HepG2 (cell line): Measurements from ENCODE around the gene CLCA2. TPM values are rescaled to one million over a fixed set of nuclear protein-coding genes. Genes with fewer than 3 reads are reported as not detected.

Source experiments
- ATAC-seq: fragments of 200-7000 bp; cut with Tn5 transposase; 3 replicates; pipeline ENCODE4 v1.9.1; 2020; ENCODE audit warnings: mild to moderate bottlenecking, moderate library complexity
- BruUV-seq: library from RNA; stranded (reverse); fragments of 400-500 nt; replicated peaks from 2 replicates; lab custom pipeline; 2021; lab: Mats Ljungman, UMichigan
- CTCF ChIA-PET: fragments of 300-600 bp; formaldehyde crosslinking; extraction: SDS; loops from one replicate; lab custom pipeline; 2021; ENCODE audit warnings: low total read pairs, inconsistent platforms, low intra/inter-chr PET ratio; lab: Yijun Ruan, JAX
- POLR2A ChIA-PET: fragments of 350-600 bp; sonication (Branson Sonifier 250); formaldehyde crosslinking; loops from one replicate; lab custom pipeline; 2020; ENCODE audit warnings: antibody characterized with exemption, inconsistent platforms; lab: Yijun Ruan, JAX
- DNase-seq: peaks from one replicate; pipeline ENCODE4 v3.0.0-alpha.2; 2015; ENCODE audit warnings: low spot score
- FAIRE-seq: peaks from 3 replicates; lab custom pipeline; 2011; peaks lifted over from hg19 to GRCh38; lab: Jason Lieb, UNC
- H2AFZ ChIP-seq: one replicate; pipeline ENCODE4 v1.6.1; 2011; ENCODE audit warnings: low read length, inconsistent platforms
- H3K27ac ChIP-seq: fragments of 300-600 bp; 3 replicates; pipeline ENCODE4 v1.8.0; 2011; ENCODE audit warnings: mixed run types, mild to moderate bottlenecking, mixed read lengths, low read length, inconsistent platforms; ENCODE audit not compliant: insufficient read depth; ENCODE audit errors: extremely low read length
- H3K27me3 ChIP-seq, 2 experiments: fragments of 200-600 bp in 1 of 2; 2 replicates in 1 of 2; 3 replicates in 1 of 2; pipeline versions ENCODE4 v1.6.0 to v1.8.0; 2011; ENCODE audit warnings: low read length in 2 of 2, mild to moderate bottlenecking in 2 of 2, moderate library complexity in 2 of 2, inconsistent platforms in 1 of 2; ENCODE audit not compliant: insufficient read depth in 2 of 2, control insufficient read depth in 1 of 2
- H3K36me3 ChIP-seq, 2 experiments: fragments of 200-600 bp in 1 of 2; replicated peaks in 1 of 2; 2 replicates in 1 of 2; 3 replicates in 1 of 2; pipeline versions ENCODE4 v1.5.1 to v1.8.0; 2011; ENCODE audit warnings: low read length in 2 of 2, inconsistent platforms in 1 of 2; ENCODE audit not compliant: insufficient read depth in 2 of 2, control insufficient read depth in 1 of 2
- H3K4me1 ChIP-seq: 2 replicates; pipeline ENCODE4 v1.5.1; 2012; ENCODE audit warnings: low read length, inconsistent platforms; ENCODE audit not compliant: insufficient read depth
- H3K4me2 ChIP-seq: 2 replicates; pipeline ENCODE4 v1.6.0; 2011; ENCODE audit warnings: low read depth, low read length, inconsistent platforms
- H3K4me3 ChIP-seq, 3 experiments: fragments of 200-600 bp in 1 of 3; sonication (generic), shearing (Covaris generic) in 1 of 3; replicated peaks in 1 of 3; 2 replicates each; pipeline ENCODE4 v1.5.1; 2011 to 2016; ENCODE audit warnings: low read length in 3 of 3, inconsistent platforms in 2 of 3, low read depth in 2 of 3, mild to moderate bottlenecking in 2 of 3, control low read depth in 1 of 3, mixed read lengths in 1 of 3; ENCODE audit not compliant: insufficient read depth in 1 of 3
- H3K79me2 ChIP-seq: one replicate; pipeline ENCODE4 v1.6.1; 2011; ENCODE audit warnings: low read length, inconsistent platforms; ENCODE audit not compliant: insufficient read depth
- H3K9ac ChIP-seq: 2 replicates; pipeline ENCODE4 v1.6.0; 2011; ENCODE audit warnings: mild to moderate bottlenecking, low read depth, low read length, inconsistent platforms; ENCODE audit not compliant: insufficient read depth
- H3K9me3 ChIP-seq: 2 replicates; pipeline ENCODE4 v1.5.1; 2012; ENCODE audit warnings: mild to moderate bottlenecking, low read length
- H4K20me1 ChIP-seq: 2 replicates; pipeline ENCODE4 v1.6.0; 2011; ENCODE audit warnings: inconsistent platforms, mild to moderate bottlenecking, low read length, moderate library complexity; ENCODE audit not compliant: insufficient read depth
- CENPT ChIP-seq: sonication (generic); formaldehyde crosslinking; IDR thresholded peaks from 2 replicates; pipeline ENCODE4 v1.8.0; 2022; ENCODE audit warnings: low read depth, mild to moderate bottlenecking, moderate library complexity, missing genetic modification reagents
- KLF16 ChIP-seq, 2 experiments: sonication (generic) in 1 of 2; formaldehyde crosslinking in 1 of 2; IDR thresholded peaks; 2 replicates each; pipeline versions ENCODE4 v1.6.1 to v1.8.0; 2016 to 2023; ENCODE audit warnings: missing genetic modification reagents in 2 of 2, missing compliant biosample characterization in 1 of 2
- KMT2B ChIP-seq: IDR thresholded peaks from 2 replicates; pipeline ENCODE4 v1.6.1; 2016; ENCODE audit warnings: missing genetic modification reagents, missing compliant biosample characterization
- ZBTB37 ChIP-seq: sonication (generic); formaldehyde crosslinking; IDR thresholded peaks from 2 replicates; pipeline ENCODE4 v1.4.0; 2020; ENCODE audit warnings: mild to moderate bottlenecking, missing genetic modification reagents
- ZC3H4 ChIP-seq: sonication (generic); formaldehyde crosslinking; IDR thresholded peaks from 2 replicates; pipeline ENCODE4 v1.4.0; 2020; ENCODE audit warnings: missing genetic modification reagents, borderline replicate concordance
- ZNF441 ChIP-seq: sonication (generic); formaldehyde crosslinking; IDR thresholded peaks from 2 replicates; pipeline ENCODE4 v1.7.0; 2021; ENCODE audit warnings: missing genetic modification reagents, borderline replicate concordance
- ZNF768 ChIP-seq: sonication (generic); formaldehyde crosslinking; IDR thresholded peaks from 2 replicates; pipeline ENCODE4 v1.4.0; 2020; ENCODE audit warnings: missing genetic modification reagents
- WGBS: methylation state at CpG from one replicate; pipeline ENCODE4 v1.1.6; 2017; ENCODE audit warnings: low lambda C conversion rate; 5-methylcytosine and 5-hydroxymethylcytosine counted together
- in situ Hi-C: cut with HindIII; loops from 2 replicates; pipeline ENCODE4 v1.10.0; 2017; ENCODE audit warnings: low pct_unique_long_range_greater_than_20kb; ENCODE audit not compliant: extremely low pct_ligation_motif_present
- intact Hi-C: fragments of 100-400 bp; cut with micrococcal nuclease; formaldehyde crosslinking; loops from one replicate; pipeline ENCODE4 v1.10.0; 2022; ENCODE audit not compliant: unreplicated experiment
- polyA plus RNA-seq, 8 experiments: library from polyadenylated mRNA; depleted of rRNA in 3 of 8; stranded (reverse) in 7 of 8; unstranded in 1 of 8; fragments of >200 nt; fragmentation: Illumina TruSeq in 4 of 8; extraction: Trizol in 4 of 8; gene quantifications; 2 replicates each; pipeline versions ENCODE4 v1.2.1 to v1.2.3, GENCODE V29; 2011 to 2016; ENCODE audit warnings: low read depth in 4 of 8, missing spikeins in 1 of 8, mixed read lengths in 1 of 8; ENCODE audit not compliant: insufficient read depth in 1 of 8
- total RNA-seq, 5 experiments: library from RNA; depleted of rRNA; stranded (reverse); fragments of >200 nt; fragmentation: Illumina TruSeq; extraction: Trizol; gene quantifications; 2 replicates each; pipeline ENCODE4 v1.2.3, GENCODE V29; 2016; ENCODE audit warnings: low read depth in 1 of 5
- TF ChIP-seq, protein P1 (sequence below): sonication (generic); formaldehyde crosslinking; IDR thresholded peaks from 2 replicates; pipeline ENCODE4 v1.4.0; 2020; ENCODE audit warnings: missing genetic modification reagents

The CLCA2 gene
- total and polyA plus RNA-seq, 2 of the 13 experiments (the other 11 are each of a cell fraction or from before 2014, with no cell fraction given), result not detected

- in situ Hi-C loops, result no loop called here
- Histone ChIP-seq H4K20me1 (no peaks in the 10 kb centered on the region), H3K4me1 (no peaks in the 10 kb centered on the region), H3K79me2 (no peaks in the 10 kb centered on the region), H2AFZ (no peak overlapping the region), H3K27me3 (no peaks in the 10 kb centered on the region), H3K36me3 (no peaks in the 10 kb centered on the region), H3K4me3 (no peak overlapping the region), H3K27ac (no peak overlapping the region), H3K9me3 (no peaks in the 10 kb centered on the region), H3K4me2 (no peak overlapping the region), H3K9ac (no peak overlapping the region)
- no TSS peak for BruUV-seq
- 0% methylated on average over 1 of the region's 1 CpG for WGBS
- ATAC-seq, result no peak
- CTCF ChIA-PET, result no interaction called here
- no peak for DNase-seq
- TF ChIP-seq KLF16 (CRISPR knock-in tag; IDR thresholded peaks at IDR 0.05), result no peak
- TF ChIP-seq KMT2B (CRISPR knock-in tag), result no peak
- no peak for TF ChIP-seq ZNF441 (CRISPR knock-in tag)
- no peak for TF ChIP-seq CENPT (CRISPR knock-in tag)
- TF ChIP-seq, protein P1, sequence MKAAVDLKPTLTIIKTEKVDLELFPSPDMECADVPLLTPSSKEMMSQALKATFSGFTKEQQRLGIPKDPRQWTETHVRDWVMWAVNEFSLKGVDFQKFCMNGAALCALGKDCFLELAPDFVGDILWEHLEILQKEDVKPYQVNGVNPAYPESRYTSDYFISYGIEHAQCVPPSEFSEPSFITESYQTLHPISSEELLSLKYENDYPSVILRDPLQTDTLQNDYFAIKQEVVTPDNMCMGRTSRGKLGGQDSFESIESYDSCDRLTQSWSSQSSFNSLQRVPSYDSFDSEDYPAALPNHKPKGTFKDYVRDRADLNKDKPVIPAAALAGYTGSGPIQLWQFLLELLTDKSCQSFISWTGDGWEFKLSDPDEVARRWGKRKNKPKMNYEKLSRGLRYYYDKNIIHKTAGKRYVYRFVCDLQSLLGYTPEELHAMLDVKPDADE, result no peak
- TF ChIP-seq, all 625 proteins: peak for 0
- no peak for FAIRE-seq
- intact Hi-C loops, result no loop called here
- POLR2A ChIA-PET, result no interaction called here
Observed at GRCh38 chr1:86448670-86449069, 24.7 kb downstream of the CLCA2 start.

GRCh38 chr1:86449103-86449502, 25.1 kb downstream of the CLCA2 start:
- Histone ChIP-seq H3K79me2 (no peaks in the 10 kb centered on the region), H3K4me2 (no peak overlapping the region), H3K4me1 (no peaks in the 10 kb centered on the region), H3K27me3 (no peaks in the 10 kb centered on the region), H3K27ac (no peak overlapping the region), H3K9me3 (no peaks in the 10 kb centered on the region), H3K9ac (no peak overlapping the region), H4K20me1 (no peaks in the 10 kb centered on the region), H2AFZ (no peak overlapping the region), H3K4me3 (no peak overlapping the region), H3K36me3 (no peaks in the 10 kb centered on the region)
- intact Hi-C loops (no loop called here), in situ Hi-C loops (no loop called here)
- 11% methylated on average over 1 of the region's 1 CpG for WGBS
- no peak for ATAC-seq
- DNase-seq, result no peak
- ChIA-PET CTCF (no interaction called here), POLR2A (no interaction called here)
- no peak for FAIRE-seq
- no TSS peak for BruUV-seq
- no peak for TF ChIP-seq ZBTB37 (CRISPR knock-in tag)
- no peak for TF ChIP-seq ZNF768 (CRISPR knock-in tag)
- no peak for TF ChIP-seq ZC3H4
